HG03060 (cell line): ENCODE measurements around the gene C22orf39.

Source experiments
- ATAC-seq: cut with Tn5 transposase; IDR thresholded peaks from one replicate; pipeline ENCODE4 v1.9.1; 2021; ENCODE audit warnings: low read depth, moderate number of reproducible peaks; ENCODE audit not compliant: unreplicated experiment

The C22orf39 gene

GRCh38 chr22:19405652-19406051 is 41.9 kb downstream of the C22orf39 start:
- ATAC-seq = no peak

GRCh38 chr22:19405133-19405532 is 42.4 kb downstream of the C22orf39 start:
- no peak for ATAC-seq

GRCh38 chr22:19404676-19405075 is 42.8 kb downstream of the C22orf39 start:
- ATAC-seq = no peak

GRCh38 chr22:19402642-19403191 is 44.8 kb downstream of the C22orf39 start:
- no peak for ATAC-seq

GRCh38 chr22:19401483-19401882 is 46.0 kb downstream of the C22orf39 start:
- ATAC-seq = no peak

GRCh38 chr22:19400881-19401280 is 46.6 kb downstream of the C22orf39 start:
- no peak for ATAC-seq

- ATAC-seq = no peak
Measured at GRCh38 chr22:19398652-19399051, 48.9 kb downstream of the C22orf39 start.

GRCh38 chr22:19398206-19398605 is 49.3 kb downstream of the C22orf39 start:
- ATAC-seq = no peak

GRCh38 chr22:19397734-19398104 is 49.8 kb downstream of the C22orf39 start:
- ATAC-seq = no peak

- no peak for ATAC-seq
Measured at GRCh38 chr22:19396934-19397733, 50.4 kb downstream of the C22orf39 start.

- no peak for ATAC-seq
Measured at GRCh38 chr22:19396561-19396933, 51.0 kb downstream of the C22orf39 start.

GRCh38 chr22:19395276-19395675 is 52.2 kb downstream of the C22orf39 start:
- ATAC-seq = no peak

GRCh38 chr22:19394274-19395050 is 53.0 kb downstream of the C22orf39 start:
- ATAC-seq = no peak

GRCh38 chr22:19393704-19394103 is 53.8 kb downstream of the C22orf39 start:
- no peak for ATAC-seq
